GM18868 (cell line): ENCODE results near the gene PXMP2.
A peak's percentile ranks its signal among the peaks of the same experiment; 100 is the strongest.

ENCODE experiments used
- ATAC-seq: cut with Tn5 transposase; IDR thresholded peaks from one replicate; pipeline ENCODE4 v1.9.1; 2021; ENCODE audit warnings: mild to moderate bottlenecking, moderate library complexity; ENCODE audit not compliant: unreplicated experiment

Gene PXMP2

DNA sequence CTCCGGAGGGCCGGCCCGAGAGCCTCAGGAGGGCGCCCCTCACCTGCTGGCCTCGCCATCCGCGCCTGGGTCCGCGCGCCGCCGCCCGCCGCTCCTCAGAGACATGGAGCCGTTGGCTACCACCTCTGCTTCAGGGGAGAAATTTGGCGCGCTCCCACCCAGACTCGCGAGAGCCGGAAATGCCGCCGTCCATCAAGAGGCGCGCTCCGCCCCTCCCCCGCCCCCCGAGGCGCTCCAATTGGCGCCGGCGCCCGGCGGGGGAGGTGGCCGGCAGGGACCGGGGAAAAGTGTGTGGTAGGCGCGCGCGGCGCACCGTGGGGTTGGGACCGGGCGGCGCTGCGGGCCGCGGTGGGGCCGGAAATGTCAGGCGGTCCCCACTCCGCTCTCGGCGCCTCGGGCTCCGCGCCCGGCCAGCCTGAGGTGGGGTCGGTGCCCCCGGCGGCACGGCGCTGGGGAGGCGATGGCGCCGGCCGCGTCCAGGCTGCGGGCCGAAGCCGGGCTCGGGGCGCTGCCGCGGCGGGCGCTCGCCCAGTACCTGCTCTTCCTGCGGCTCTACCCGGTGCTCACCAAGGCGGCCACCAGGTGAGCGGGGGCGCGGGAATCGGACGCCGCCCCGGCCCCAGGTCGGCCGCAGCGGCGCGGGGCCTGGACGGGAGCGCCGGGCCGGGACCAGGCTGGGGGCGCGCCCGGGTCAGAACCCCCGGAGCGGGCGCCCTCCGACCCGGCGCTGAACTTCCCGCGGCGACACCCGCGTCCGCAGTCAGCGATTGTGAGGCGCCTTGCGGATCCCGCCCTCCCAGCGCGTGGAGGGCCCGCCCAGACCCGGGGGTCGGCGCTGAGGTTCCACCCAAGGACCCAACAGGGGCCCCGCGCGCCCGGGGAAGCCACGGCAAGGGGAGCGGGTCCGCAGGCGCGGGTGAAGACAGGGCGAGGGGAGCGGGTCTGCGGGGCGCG is at the start of gene PXMP2, which contains the start of gene POLE:
Gene PXMP2, plus strand, starts transcription at position 377 of the 954 bp plus-strand sequence. Its CDS starts 84 bp downstream, at position 461.
Gene POLE, minus strand, starts transcription at position 132 of the 954 bp plus-strand sequence. Its CDS starts 27 bp downstream, at position 105.
- peak; percentile 91 for ATAC-seq

DNA sequence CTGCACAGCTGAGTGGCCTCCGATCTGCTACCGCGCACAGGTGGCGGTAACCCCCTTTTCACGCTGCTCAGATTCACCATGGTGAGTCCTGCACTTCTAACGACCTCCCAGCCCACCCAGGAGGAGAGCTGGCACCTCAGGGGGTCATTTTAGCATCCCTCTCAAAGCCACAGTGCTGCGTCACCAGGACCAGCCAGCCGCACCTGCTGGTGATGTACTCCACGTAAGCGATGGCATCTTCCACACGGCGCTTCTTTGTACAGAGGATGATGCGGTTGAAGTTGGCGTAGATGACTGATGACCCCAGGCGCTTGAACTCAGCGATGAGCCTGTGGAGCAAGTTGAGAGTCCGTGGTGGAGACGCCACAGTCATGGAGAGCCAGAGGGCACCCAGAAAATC is 49.6 kb upstream of the PXMP2 start:
- no peak for ATAC-seq

DNA sequence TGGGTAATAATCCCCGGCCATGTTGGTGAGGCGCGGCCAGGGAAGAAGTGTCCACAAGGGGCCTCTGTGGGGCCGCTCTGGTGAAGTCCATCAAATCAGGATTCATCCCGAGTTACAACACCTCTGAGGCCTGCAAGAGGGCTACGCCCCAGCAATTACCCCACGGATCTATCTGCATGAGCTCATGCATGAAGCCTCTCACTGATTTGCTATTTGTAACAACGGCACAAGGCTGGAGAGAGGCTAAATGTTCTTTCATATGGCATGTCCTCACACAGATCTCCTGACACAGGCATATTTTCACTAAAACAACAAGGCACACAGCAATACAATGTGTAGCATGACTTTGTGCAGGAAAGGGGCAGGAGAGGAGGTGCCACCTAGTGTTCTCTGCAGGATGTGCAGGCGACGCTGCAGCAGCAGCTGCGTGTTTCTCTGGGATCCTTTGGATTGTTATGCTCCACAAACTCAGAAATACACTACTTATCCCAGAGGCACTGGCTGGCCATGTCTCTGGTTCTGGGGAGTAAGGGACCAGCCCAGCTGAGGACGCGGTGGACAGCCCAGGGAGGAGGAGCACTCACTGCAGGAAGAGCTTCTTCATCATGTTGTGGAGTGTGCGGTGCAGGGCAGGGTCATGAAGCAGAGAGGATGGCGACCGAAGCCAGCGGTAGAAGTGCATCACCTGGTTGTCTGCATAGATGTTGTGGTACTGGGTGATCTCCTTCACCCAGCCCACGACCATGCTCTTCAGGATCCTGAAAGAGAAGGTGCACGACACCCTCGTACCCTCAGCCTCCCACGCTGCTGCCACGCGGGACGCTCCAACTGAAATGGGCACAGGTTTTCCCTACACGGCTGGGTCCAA is 48.6 kb upstream of the PXMP2 start:
- ATAC-seq = no peak

DNA sequence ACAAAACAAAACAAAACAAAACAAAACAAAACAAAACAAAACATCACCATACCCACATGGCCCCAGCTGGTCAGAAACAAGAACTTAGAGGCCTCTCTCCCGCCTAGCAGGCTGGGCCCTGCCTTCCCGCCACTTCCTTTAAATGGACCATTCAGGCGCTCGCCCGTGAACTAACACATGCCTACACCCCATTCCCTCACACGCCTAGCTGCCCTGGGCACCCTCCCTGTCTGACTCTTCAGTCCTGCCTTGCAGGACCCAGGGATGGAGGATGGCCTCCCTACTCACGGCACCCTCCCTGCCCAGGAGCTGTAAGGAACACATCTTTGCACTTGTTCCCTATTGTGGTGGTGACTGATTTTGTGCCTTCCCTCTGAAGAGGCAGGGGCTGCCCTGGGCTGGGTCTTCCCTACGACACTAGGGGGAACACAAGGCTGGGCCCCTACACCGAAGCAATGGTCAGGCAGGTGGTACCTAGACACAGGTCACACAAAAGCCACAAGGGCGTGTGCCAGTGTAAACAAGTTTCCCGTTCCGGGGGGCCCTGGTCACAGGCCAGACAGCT is 47.3 kb upstream of the PXMP2 start:
- ATAC-seq = no peak

DNA sequence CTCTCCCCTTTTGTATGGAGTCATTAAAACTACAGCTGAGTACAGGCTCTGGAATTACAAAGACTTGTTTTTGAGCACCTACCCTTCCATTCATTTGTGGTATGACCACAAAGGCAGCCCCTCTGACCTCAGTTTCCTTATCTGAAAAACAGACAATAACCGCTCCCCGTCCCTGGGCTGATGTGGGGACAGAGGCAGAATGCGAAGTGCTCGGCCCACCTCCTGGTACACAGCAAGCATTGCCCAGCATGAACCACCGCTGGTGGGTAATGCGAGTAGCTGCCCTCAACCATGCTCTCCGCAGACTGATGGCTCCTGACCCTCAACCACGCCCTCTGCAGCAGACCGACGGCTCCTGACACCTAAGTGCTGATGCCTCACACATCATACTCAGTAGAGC is 46.5 kb upstream of the PXMP2 start:
- no peak for ATAC-seq

DNA sequence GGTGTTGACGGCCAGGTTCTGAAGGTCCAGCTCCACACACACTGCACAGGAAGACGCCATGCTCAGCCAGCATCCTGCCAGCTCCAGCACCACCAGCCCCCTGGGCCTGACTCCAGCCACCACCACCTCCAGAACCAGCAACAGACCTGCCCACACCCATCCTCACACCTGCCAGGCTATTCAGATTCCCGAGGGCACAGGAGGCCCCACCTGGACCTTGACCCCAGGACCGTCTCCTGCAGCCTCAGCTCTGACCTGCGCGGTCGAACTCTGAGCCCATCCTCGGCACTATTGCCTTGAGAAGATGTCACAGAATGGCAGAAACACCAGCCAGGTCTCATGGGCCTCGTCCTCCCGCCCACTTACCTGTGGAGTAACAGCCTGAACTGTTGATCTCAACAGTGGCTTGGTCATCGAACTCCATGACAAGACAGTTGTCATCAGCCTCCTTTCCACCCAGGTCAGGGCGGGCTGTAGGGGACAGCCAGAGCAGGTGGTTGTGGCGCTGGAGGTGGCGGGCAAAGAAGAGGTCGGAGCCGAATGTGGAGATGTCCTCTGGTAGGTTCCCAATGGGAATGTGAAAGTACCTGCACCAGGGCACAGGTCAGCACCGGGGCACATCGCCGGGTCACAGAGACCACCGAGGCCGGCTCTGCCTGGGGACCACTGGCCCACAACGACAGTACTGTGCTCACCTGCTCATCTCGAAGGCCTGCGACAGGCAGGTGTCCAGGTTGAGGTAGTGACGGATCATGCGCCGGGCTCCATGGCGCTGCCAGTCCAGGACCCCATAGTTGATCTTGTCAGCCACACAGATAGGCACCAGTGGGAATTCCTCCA is 45.4 kb upstream of the PXMP2 start:
- no peak for ATAC-seq

DNA sequence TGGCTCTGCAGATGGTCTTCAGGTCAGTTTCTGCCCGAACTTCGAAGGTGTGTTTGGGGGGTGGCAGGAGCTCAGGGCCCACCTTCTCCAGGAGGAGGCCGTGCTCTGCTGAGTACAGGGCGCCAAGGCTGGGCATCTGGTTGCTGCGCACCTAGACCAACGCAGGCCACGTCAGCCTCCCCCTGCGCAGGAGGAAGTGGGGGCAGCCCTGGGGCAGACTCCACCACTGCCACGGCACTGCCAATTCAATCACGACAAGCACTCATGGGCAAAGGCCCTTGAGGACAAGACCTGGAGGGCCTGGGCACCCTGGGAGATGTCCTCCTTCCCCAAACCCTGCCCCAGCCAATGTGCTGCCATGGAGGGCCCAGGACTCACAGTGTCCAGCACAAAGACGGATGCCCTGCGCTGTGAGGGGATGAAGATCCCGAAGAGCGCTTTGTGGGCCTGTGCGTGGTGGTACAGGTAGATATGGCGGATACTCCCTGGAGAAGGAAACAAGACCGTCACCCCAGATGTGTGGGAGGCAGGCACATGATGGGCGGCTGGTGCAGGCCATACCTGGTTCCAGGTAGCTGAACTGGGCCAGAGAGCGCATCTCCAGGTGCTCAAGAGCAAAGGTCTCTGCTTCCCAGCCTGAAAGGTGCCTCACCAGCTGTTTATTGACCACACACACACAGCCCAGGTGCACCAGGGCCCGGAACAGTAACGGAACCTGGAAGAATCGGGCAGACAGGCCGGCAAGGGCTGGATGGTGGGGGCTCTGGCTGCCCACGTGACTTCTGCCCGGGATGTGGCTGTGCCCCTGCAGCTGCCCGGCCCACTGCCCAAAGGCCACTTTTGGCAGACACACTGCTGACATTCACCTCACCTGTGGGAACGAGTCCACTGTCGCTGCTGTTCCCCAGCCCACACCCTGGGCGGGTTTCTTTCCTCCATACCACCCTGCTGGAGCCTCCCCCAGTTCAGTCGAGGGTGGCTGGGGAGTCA is 44.2 kb upstream of the PXMP2 start:
- ATAC-seq = no peak

DNA sequence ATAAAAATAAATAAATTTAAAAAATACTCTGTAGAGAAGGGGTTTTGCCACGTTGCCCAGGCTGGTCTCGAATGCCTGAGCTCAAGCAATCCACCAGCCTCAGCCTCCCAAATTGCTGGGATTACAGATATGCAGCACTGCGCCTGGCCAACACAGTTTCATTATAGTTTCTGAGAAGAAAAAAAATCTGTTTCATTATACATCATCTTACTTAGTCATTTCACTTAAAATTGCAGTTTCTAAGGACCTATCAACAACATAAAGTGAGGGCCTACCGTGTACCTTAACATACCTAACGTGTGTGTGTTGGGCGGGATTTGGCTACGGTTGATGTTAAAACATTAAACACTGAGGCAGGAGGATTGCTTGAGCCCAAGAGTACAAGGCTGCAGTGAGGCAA is 40.5 kb upstream of the PXMP2 start:
- ATAC-seq = no peak

DNA sequence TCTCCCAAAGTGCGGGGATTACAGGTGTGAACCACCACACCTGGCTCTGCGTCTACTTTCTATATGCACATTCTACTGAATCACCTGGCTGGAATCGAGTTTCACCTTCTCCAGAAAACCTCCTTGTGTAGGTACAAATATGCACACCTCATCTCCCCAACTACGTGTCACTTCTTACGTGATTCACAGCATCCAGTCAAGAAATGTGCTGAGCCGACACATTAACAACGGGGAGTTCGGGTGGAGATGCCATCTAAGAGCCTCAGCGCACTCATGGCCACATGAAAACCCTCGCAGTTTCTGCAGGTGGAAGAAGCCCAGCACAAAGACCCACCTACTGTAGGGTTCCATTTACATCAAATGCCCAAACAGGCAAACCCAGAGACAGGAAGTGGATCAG is 39.5 kb upstream of the PXMP2 start:
- ATAC-seq = no peak

DNA sequence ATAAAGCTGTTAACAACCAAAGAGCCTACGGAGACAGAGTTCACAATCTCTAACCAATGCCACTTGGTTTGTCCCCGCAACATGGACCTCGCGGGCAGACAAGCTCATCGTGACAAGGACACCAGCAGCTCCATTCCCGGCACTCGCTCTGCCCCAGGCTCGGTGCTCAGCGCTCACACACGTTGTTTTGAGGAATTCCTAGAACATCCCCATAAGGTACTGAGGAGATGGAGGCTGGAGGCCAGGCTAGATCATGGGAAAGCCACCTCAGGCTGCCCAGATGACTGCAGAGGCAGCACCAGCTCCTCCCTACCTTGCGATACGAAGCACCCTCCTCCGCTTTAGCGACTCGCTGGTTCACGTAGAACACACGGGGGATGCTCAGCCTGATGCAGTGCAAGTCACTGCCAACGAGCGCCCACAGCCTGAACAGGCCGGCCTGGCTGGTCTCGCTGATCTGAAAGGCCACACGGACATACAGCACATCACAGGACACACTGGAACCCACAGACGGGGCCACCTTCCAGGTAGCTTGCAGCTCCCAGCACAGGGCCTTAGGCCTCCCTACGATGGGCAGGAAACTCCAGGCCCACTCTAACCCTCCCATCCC is 38.7 kb upstream of the PXMP2 start:
- no peak for ATAC-seq

DNA sequence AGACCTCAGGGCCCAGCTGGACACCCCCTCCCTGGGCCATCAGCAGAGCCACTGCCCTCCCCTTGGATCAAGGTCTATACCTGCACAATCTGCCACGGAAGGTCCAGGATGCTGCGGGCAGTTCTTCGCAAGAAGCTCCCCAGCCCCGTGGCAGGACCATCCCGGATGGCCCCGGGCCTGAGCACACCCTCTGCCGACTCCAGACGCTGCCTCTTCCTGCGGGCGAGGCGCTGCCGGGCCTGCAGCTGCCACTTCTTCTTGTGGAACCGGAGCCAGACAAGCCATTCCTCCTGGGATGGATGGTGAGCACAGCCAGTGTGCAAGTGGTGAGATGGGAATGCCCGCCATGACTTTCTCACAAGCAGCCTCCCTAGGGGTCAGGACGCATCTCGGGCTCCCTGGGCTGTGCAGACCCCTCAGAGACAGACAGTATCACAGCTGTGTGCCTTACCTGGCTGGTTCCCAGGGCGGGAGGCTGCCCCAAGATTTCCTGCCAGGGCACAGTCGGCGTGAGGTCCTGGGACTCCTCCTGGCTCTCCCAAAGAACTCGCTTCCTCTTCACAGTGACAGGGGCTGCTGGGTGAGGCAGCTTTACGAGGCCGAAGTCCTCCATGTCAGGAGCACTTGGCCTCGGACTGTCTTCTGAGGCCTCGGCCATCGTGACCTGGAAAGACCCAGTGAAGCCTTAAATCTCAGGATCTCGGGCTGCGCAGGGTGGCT is 38.0 kb upstream of the PXMP2 start:
- no peak for ATAC-seq

DNA sequence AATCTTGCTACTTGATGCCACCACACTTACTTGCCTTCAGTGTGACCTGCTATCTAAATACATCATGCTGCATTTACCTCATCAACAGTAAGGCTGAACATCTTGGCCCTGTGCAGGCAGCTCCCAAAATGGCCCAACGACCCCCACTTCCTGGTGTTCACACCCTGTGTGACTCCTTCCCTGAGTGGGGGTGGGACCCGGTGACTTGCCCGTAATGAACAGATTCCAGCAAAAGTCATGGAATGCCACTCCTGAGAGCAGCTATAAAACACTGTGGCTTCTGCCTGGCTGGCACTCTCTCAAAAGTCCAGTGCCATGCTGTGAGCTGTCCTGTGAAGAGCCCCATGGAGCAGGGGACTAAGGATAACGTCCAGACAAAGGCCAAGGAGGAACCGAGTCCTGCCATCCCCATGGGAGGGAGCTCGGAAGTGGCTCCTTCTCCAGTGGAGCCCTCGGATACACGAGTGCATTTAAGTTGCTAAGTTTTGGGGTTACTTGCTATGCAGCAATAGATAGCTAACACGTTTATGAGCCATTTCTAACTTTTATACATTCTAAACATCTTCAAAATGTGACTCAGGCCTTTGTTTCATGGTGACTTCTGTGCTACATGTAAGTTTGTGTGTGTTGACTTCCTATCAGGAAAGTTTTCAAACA is 35.8 kb upstream of the PXMP2 start:
- ATAC-seq = no peak

DNA sequence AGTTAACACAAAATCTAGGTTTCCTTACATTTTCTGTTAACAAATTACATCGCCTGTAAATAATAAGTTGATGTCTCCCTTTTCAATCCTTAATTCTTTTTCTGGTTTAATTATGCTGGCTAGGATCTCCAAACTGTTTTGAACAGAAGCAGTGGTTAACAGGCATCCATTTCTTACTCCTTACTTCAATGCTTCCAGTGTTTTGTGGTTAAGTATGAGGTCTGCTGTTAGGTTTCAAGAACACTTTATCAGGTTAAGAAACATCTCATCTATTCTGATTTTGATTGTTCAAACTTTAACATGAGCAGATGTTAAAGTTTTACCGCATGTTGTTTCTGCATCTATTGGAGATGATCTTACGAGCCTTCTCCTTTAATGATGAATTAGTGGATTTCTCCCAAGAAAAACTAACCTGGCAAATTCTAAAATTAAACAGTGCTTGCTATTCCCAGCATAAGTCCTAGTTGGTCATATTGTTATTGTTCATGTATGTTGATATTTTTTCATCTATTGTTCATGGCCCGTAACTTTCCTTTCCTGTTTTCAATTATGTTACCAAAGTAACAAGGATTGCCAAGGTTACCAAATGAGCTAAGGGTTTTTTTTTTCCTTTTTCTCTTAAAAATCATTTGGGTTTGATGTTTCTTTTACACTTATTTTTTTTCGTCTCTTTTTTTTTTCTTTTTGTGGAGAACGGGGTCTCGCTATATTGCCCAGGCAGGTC is 33.7 kb upstream of the PXMP2 start:
- ATAC-seq = no peak

DNA sequence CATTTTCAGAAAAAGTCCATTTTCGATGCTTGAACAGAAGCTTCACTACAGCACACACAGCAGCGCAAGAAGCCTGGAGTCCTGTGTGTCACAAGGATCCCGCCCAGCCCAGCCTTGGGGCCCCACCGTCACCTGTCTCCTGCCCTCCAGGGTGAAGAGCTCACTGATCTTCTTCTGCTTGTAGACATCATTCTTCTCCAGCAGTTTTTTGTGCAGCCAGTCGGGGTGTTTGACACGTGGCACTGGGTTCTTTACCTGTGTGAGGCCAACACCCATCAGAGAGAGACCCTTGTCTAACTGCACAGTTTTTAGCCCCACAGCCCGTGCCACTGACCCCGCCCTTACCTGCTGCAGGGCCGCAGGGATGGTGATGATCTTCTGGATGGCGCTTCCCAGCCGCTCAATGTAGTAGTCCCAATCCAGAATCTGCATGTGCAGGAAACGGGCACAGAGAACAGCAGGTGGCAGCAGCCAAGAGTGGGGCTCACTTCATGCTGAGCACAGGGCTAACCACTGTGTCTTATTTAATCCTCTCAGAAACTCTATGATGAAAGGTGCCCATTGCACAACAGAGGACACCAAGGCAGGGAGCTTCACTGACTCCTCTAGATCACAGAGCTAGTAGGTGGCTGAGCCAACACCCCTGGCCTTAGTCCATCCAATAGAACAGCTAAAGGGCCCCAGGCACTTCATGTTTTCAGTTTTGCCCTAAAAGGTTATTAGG is 30.2 kb upstream of the PXMP2 start:
- ATAC-seq = no peak

DNA sequence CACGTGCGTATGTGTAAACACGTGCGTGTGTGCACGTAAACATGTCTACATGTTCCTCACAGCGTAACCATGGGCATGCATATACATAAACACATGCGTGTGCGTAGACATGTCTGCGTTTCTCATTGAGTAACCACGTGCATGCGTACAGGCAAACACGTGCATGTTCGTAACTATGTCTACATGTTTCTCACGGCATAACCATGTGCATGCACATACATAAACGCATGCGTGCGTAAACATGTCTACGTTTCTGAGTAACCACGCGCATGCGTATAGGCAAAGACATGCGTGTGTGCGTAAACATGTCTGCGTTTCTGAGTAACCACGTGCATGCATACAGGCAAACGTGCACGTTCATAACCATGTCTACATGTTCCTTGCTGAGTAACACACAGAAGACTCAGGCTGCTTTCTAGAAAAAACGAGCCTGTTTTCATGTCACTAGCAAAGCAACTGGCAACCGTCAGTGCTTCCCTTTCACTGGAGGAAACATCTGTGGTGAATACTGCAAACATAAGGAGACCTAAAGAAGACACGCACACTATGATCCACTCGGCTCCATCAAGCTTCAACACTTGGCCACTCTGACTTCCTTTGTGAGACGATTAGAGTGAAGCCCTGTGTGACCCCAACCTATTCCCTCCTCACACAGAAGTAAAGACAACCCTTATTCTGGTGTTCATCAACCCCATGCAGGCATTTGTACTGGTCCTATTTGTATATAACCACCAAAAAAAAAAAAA is 29.1 kb upstream of the PXMP2 start:
- ATAC-seq = no peak

DNA sequence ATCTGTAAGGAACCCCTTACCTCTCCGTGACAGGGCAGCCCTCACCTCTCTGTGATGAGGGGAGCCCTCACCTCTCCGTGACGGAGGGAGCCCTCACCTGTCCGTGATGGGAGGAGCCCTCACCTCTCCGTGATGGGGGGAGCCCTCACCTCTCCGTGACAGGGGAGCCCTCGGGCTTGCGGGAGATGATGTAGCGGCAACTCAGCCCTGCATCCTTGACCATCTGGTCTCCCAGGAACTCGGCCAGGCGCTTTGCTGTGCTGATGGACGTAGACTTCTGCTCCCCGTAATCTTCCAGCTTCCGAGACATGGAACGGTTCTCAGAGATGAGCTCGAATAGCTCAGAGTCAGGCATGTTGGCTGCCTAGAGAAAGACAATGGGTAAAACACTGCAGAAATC is 28.2 kb upstream of the PXMP2 start:
- ATAC-seq = no peak
